Type B pancreatic cell (in vitro differentiated cells): ENCODE data around the gene POP7. TPM values are rescaled to one million over a fixed set of nuclear protein-coding genes. Genes with fewer than 3 reads are reported as not detected.
A peak's percentile ranks its signal among the peaks of the same experiment; 100 is the strongest.

ENCODE experiments used
- DNase-seq: peaks from one replicate; pipeline ENCODE4 v3.0.0; 2021; ENCODE audit warnings: mixed read lengths; ENCODE audit not compliant: unreplicated experiment; ENCODE audit errors: extremely low spot score
- H3K27ac Mint-ChIP-seq: 2 replicates; pipeline ENCODE4 v1.8.0; 2021; ENCODE audit warnings: mild to moderate bottlenecking, mixed read lengths
- H3K27me3 Mint-ChIP-seq: 2 replicates; pipeline ENCODE4 v1.8.0; 2021; ENCODE audit warnings: mixed read lengths
- H3K36me3 Mint-ChIP-seq: 2 replicates; pipeline ENCODE4 v1.8.0; 2021; ENCODE audit warnings: mixed read lengths
- H3K4me1 Mint-ChIP-seq: one replicate; pipeline ENCODE4 v1.8.0; 2021; ENCODE audit warnings: mixed read lengths; ENCODE audit not compliant: unreplicated experiment
- H3K4me3 Mint-ChIP-seq: 2 replicates; pipeline ENCODE4 v1.8.0; 2021; ENCODE audit warnings: mild to moderate bottlenecking, mixed read lengths
- H3K9me3 Mint-ChIP-seq: 2 replicates; pipeline ENCODE4 v1.8.0; 2021; ENCODE audit warnings: mixed read lengths
- total RNA-seq: library from RNA; stranded (reverse); gene quantifications from 2 replicates; pipeline ENCODE4 v1.2.1, GENCODE V29; 2021; ENCODE audit warnings: low replicate concordance
- TF ChIP-seq, protein P1 (sequence below): fragments of 200-600 bp; sonication (generic); conservative IDR thresholded peaks from 2 replicates; pipeline ENCODE4 v1.5.0; 2021; ENCODE audit warnings: antibody characterized with exemption, mild to moderate bottlenecking

Gene POP7
- total RNA-seq, 1 donor from 2014 or later: 41.0 TPM

- TF ChIP-seq, protein P1, sequence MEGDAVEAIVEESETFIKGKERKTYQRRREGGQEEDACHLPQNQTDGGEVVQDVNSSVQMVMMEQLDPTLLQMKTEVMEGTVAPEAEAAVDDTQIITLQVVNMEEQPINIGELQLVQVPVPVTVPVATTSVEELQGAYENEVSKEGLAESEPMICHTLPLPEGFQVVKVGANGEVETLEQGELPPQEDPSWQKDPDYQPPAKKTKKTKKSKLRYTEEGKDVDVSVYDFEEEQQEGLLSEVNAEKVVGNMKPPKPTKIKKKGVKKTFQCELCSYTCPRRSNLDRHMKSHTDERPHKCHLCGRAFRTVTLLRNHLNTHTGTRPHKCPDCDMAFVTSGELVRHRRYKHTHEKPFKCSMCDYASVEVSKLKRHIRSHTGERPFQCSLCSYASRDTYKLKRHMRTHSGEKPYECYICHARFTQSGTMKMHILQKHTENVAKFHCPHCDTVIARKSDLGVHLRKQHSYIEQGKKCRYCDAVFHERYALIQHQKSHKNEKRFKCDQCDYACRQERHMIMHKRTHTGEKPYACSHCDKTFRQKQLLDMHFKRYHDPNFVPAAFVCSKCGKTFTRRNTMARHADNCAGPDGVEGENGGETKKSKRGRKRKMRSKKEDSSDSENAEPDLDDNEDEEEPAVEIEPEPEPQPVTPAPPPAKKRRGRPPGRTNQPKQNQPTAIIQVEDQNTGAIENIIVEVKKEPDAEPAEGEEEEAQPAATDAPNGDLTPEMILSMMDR: no peak
- Mint-ChIP-seq H3K4me1 (peaks cover 10% of the 10 kb centered on the region), H3K36me3 (peaks cover 3% of the 10 kb centered on the region), H3K4me3 (no peak overlapping the region), H3K27me3 (no peaks in the 10 kb centered on the region), H3K9me3 (no peaks in the 10 kb centered on the region), H3K27ac (no peak overlapping the region)
- no peak for DNase-seq
Observed at GRCh38 chr7:100679129-100679926, 26.6 kb upstream of the POP7 start.

DNA sequence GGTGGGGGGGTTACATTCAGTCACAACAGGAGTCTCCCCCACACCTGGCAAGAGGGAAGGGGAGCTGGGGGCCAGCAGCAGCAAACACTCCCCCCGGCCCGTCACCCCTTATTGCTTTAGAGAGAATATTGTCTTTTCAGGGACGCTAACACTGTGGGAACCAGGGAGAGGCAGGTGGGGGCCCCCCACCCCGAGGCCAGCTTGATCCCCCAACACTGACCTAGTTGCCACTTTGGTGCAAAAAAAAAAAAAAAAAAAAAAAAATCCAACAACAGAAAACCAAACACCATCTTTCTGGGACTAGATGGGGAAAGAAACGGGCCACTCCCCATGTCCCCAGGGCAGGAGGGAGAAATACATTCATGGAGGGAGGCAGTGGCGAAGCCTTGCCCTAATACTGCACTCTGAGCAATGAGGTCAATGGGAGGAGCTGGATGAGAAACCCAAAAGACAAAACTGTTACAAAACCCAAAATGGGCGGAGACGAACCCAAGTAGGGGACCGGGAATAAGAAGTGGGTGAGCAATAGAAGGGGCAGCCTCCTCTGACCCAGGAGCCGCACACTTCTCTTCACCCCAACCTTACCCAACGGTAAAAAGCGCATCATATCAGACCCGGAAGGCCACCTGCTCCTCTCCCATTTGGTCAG lies 25.9 kb upstream of the POP7 start:
- no peak for DNase-seq
- Mint-ChIP-seq H3K27me3 (no peaks in the 10 kb centered on the region), H3K27ac (peak overlapping the region; percentile 71), H3K4me1 (peaks cover 10% of the 10 kb centered on the region), H3K36me3 (peaks cover 3% of the 10 kb centered on the region), H3K4me3 (peak overlapping the region; percentile 46), H3K9me3 (no peaks in the 10 kb centered on the region)
- TF ChIP-seq, protein P1: no peak

GRCh38 chr7:100680576-100681271 lies 25.2 kb upstream of the POP7 start:
- TF ChIP-seq, protein P1: no peak
- H3K27ac Mint-ChIP-seq: peak overlapping the region; percentile 71
- H3K27me3 Mint-ChIP-seq: no peaks in the 10 kb centered on the region
- no peak overlapping the region for H3K4me3 Mint-ChIP-seq
- peaks cover 10% of the 10 kb centered on the region for H3K4me1 Mint-ChIP-seq
- no peak for DNase-seq
- H3K36me3 Mint-ChIP-seq: peaks cover 3% of the 10 kb centered on the region
- no peaks in the 10 kb centered on the region for H3K9me3 Mint-ChIP-seq

DNA sequence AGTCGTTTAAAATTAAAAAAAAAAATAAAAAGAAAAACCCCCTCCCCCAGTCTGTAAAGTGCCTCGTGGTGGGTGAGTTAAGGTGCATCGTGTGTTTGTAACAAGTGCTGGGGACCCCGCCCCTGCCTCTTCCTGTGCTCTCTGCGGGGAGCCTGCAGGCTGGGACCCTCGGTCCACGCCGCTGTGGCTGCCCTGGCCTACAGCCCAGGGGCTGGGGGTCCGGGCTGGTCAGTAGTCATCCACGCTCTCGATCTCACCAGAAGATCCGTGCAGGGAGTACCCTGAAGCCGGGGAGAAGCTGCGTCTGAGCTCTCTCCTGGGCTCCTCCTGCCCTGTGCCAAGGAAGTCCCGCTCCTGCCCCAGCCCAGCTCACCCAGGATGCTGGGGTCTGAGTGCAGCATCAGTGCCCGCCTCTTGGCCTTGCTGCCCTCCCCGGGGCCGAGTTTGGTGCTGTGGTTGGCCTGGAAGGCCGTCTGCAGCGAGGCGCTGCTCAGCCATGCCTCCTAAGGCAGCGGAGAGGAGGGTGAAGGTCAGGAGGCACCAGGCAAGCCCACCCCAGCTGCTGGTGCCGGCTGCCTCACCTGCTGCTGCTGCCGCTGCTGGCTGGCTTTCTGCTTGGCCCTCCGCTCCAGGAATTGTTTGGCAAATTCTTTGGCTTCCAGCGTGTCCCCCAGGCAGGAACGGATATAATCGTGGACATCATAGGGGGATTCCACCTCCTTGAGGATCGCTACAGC lies 24.3 kb upstream of the POP7 start:
- H3K36me3 Mint-ChIP-seq: peaks cover 3% of the 10 kb centered on the region
- no peaks in the 10 kb centered on the region for H3K9me3 Mint-ChIP-seq
- no peak overlapping the region for H3K4me3 Mint-ChIP-seq
- peaks cover 10% of the 10 kb centered on the region for H3K4me1 Mint-ChIP-seq
- H3K27ac Mint-ChIP-seq: no peak overlapping the region
- TF ChIP-seq, protein P1: no peak
- H3K27me3 Mint-ChIP-seq: no peaks in the 10 kb centered on the region
- no peak for DNase-seq

DNA sequence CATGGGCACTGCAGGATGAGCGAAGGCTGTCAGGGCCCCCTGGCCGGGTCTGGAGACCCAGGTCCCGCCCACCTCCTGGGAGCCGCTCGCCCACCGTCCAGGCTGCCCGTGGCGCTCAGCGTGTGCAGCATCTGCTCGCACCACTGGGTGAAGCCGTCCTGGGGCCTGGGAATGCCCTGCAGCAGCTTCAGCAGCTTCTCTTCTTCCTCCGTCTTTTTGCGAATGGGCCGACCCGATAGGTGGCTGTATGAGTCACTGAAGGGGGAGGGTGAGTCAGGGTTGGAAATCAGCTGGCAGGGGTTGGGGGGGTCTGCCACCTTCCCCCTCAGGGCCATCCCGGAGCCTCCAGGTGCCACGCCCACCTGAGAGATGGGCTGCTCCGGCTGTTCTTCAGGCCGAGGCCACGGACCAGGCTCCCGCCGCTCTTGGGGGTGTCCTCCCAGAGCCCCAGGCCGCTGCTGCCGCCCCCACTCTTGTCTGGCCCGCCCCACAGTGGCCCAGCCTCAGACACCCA lies 23.6 kb upstream of the POP7 start:
- Mint-ChIP-seq H3K9me3 (no peaks in the 10 kb centered on the region), H3K27ac (no peak overlapping the region), H3K36me3 (peaks cover 3% of the 10 kb centered on the region), H3K4me3 (no peak overlapping the region), H3K4me1 (peaks cover 10% of the 10 kb centered on the region), H3K27me3 (no peaks in the 10 kb centered on the region)
- no peak for DNase-seq
- TF ChIP-seq, protein P1: no peak
